IMR-90 (cell line): Measurements from ENCODE around the gene COL15A1. TPM values are rescaled to one million over a fixed set of nuclear protein-coding genes. Genes with fewer than 3 reads are reported as not detected.

Experiments used
- ATAC-seq: fragments of 200-7000 bp; cut with Tn5 transposase; 2 replicates; pipeline ENCODE4 v1.9.1; 2020; ENCODE audit warnings: low read depth, mild to moderate bottlenecking, moderate library complexity
- BruUV-seq: library from RNA; stranded (reverse); fragments of 400-500 nt; replicated peaks from 2 replicates; lab custom pipeline; 2021; lab: Mats Ljungman, UMichigan
- CTCF ChIA-PET: fragments of 300-600 bp; formaldehyde crosslinking; extraction: SDS; loops from one replicate; lab custom pipeline; 2021; ENCODE audit warnings: antibody characterized with exemption; lab: Yijun Ruan, JAX
- POLR2A ChIA-PET: fragments of 300-600 bp; sonication (Branson Sonifier 250); formaldehyde crosslinking; loops from one replicate; lab custom pipeline; 2022; ENCODE audit warnings: antibody characterized with exemption; ENCODE audit not compliant: unreplicated experiment; lab: Charles Lee
- DNase-seq: peaks from one replicate; pipeline ENCODE4 v3.0.0; 2013
- H2AFZ ChIP-seq: replicated peaks from 2 replicates; pipeline ENCODE3; 2013; ENCODE audit warnings: low read length, mild to moderate bottlenecking; ENCODE audit not compliant: poor library complexity
- H2AK5ac ChIP-seq: 2 replicates; pipeline ENCODE4 v1.6.1; 2013; ENCODE audit warnings: low read depth, low read length, inconsistent platforms
- H2AK9ac ChIP-seq: replicated peaks from 2 replicates; pipeline ENCODE3; 2013; ENCODE audit warnings: mild to moderate bottlenecking, low read depth, low read length, moderate library complexity; ENCODE audit not compliant: poor library complexity
- H2BK120ac ChIP-seq: 2 replicates; pipeline ENCODE4 v1.6.1; 2013; ENCODE audit warnings: low read depth, low read length, inconsistent platforms
- H2BK15ac ChIP-seq: 3 replicates; pipeline ENCODE4 v1.6.1; 2013; ENCODE audit warnings: low read depth, low read length, inconsistent platforms
- H2BK20ac ChIP-seq: 2 replicates; pipeline ENCODE4 v1.6.1; 2013; ENCODE audit warnings: low read depth, mild to moderate bottlenecking, inconsistent platforms, low read length, moderate library complexity
- H2BK5ac ChIP-seq: 2 replicates; pipeline ENCODE4 v1.6.1; 2013; ENCODE audit warnings: mild to moderate bottlenecking, low read depth, low read length, inconsistent platforms; ENCODE audit not compliant: poor library complexity, severe bottlenecking
- H3K14ac ChIP-seq: replicated peaks from 2 replicates; pipeline ENCODE4 v1.6.1; 2013; ENCODE audit warnings: low read depth, low read length, inconsistent platforms
- H3K18ac ChIP-seq: 2 replicates; pipeline ENCODE4 v1.6.1; 2013; ENCODE audit warnings: low read depth, low read length, control low read depth
- H3K23ac ChIP-seq: 2 replicates; pipeline ENCODE4 v1.6.1; 2013; ENCODE audit warnings: low read depth, low read length, inconsistent platforms
- H3K27ac ChIP-seq: 2 replicates; pipeline ENCODE4 v1.5.1; 2013; ENCODE audit warnings: mild to moderate bottlenecking, control low read depth, low read length; ENCODE audit not compliant: insufficient read depth
- H3K27me3 ChIP-seq: 2 replicates; pipeline ENCODE4 v1.6.1; 2013; ENCODE audit warnings: low read length; ENCODE audit not compliant: control insufficient read depth, insufficient read depth
- H3K36me3 ChIP-seq: 2 replicates; pipeline ENCODE4 v1.6.1; 2013; ENCODE audit warnings: low read length, mixed read lengths; ENCODE audit not compliant: control insufficient read depth, insufficient read depth
- H3K4ac ChIP-seq: 2 replicates; pipeline ENCODE4 v1.6.1; 2013; ENCODE audit warnings: low read depth, low read length, inconsistent platforms
- H3K4me1 ChIP-seq: 2 replicates; pipeline ENCODE4 v1.6.1; 2013; ENCODE audit warnings: low read length, mixed read lengths; ENCODE audit not compliant: control insufficient read depth, insufficient read depth
- H3K4me2 ChIP-seq: 2 replicates; pipeline ENCODE4 v1.6.1; 2013; ENCODE audit warnings: low read depth, mild to moderate bottlenecking, control low read depth, low read length, moderate library complexity
- H3K4me3 ChIP-seq: 2 replicates; pipeline ENCODE4 v1.5.1; 2013; ENCODE audit warnings: low read depth, mild to moderate bottlenecking, control low read depth, low read length, moderate library complexity; ENCODE audit not compliant: insufficient read depth
- H3K56ac ChIP-seq: 2 replicates; pipeline ENCODE4 v1.6.1; 2013; ENCODE audit warnings: low read length, inconsistent platforms; ENCODE audit not compliant: insufficient read depth; ENCODE audit errors: extremely low read depth
- H3K79me1 ChIP-seq, 2 experiments: 2 replicates each; pipeline ENCODE4 v1.6.1; 2013; ENCODE audit warnings: low read length in 2 of 2, inconsistent platforms in 1 of 2, low read depth in 1 of 2
- H3K9ac ChIP-seq: 2 replicates; pipeline ENCODE4 v1.6.1; 2013; ENCODE audit warnings: low read depth, low read length, control low read depth
- H3K9me1 ChIP-seq: 2 replicates; pipeline ENCODE4 v1.6.1; 2013; ENCODE audit warnings: low read length, inconsistent platforms; ENCODE audit not compliant: insufficient read depth
- H3K9me3 ChIP-seq: 2 replicates; pipeline ENCODE4 v1.6.1; 2013; ENCODE audit warnings: low read length; ENCODE audit not compliant: control insufficient read depth, insufficient read depth
- H4K20me1 ChIP-seq: 2 replicates; pipeline ENCODE4 v1.6.1; 2013; ENCODE audit warnings: low read length, inconsistent platforms; ENCODE audit not compliant: insufficient read depth
- H4K5ac ChIP-seq: 2 replicates; pipeline ENCODE4 v1.6.1; 2013; ENCODE audit warnings: mild to moderate bottlenecking, low read depth, low read length, control low read depth
- H4K8ac ChIP-seq, 2 experiments: 2 replicates each; pipeline ENCODE4 v1.6.1; 2013; ENCODE audit warnings: low read depth in 2 of 2, low read length in 2 of 2, control low read depth in 1 of 2, inconsistent platforms in 1 of 2
- H4K91ac ChIP-seq: 2 replicates; pipeline ENCODE4 v1.6.1; 2013; ENCODE audit warnings: low read depth, low read length, inconsistent platforms; ENCODE audit not compliant: insufficient read depth
- BHLHE40 ChIP-seq: fragments of 150-350 bp; IDR thresholded peaks from 2 replicates; pipeline ENCODE4 v1.6.1; 2016; ENCODE audit warnings: mild to moderate bottlenecking, low read depth, low read length
- CHD1 ChIP-seq: IDR thresholded peaks from 2 replicates; pipeline ENCODE4 v1.6.1; 2012; ENCODE audit warnings: low read depth, low read length, improper control_type of control experiment
- FOS ChIP-seq: fragments of 150-350 bp; IDR thresholded peaks from 2 replicates; pipeline ENCODE4 v1.6.1; 2016; ENCODE audit warnings: low read depth, low read length
- MAFK ChIP-seq: IDR thresholded peaks from 2 replicates; pipeline ENCODE4 v1.6.1; 2012; ENCODE audit warnings: low read depth, low read length, improper control_type of control experiment
- NFE2L2 ChIP-seq: fragments of 150-350 bp; IDR thresholded peaks from 2 replicates; pipeline ENCODE4 v1.6.1; 2016; ENCODE audit warnings: low read depth, mild to moderate bottlenecking, low read length
- RCOR1 ChIP-seq: IDR thresholded peaks from 2 replicates; pipeline ENCODE4 v1.6.1; 2012; ENCODE audit warnings: mild to moderate bottlenecking, low read length, improper control_type of control experiment; ENCODE audit not compliant: insufficient replicate concordance
- RFX5 ChIP-seq: IDR thresholded peaks from 2 replicates; pipeline ENCODE4 v1.8.0; 2012; ENCODE audit warnings: low read depth, mild to moderate bottlenecking, low read length, moderate library complexity
- SMC3 ChIP-seq: fragments of 150-350 bp; IDR thresholded peaks from 2 replicates; pipeline ENCODE4 v1.6.1; 2016; ENCODE audit warnings: low read depth, mild to moderate bottlenecking, antibody characterized with exemption, low read length, moderate library complexity
- WGBS, 2 experiments: methylation state at CpG; one replicate each; pipeline versions ENCODE4 v1.1.5 to v1.1.7; 2013; ENCODE audit warnings: missing lambda C conversion rate in 2 of 2; ENCODE audit not compliant: insufficient read length in 1 of 2; ENCODE audit errors: extremely low coverage in 2 of 2; 5-methylcytosine and 5-hydroxymethylcytosine counted together
- dilution Hi-C: fragments of 300-500 bp; cut with HindIII; formaldehyde crosslinking; loops from one replicate; pipeline ENCODE4 v1.14.3; 2018; ENCODE audit warnings: low sequenced_read_pairs; ENCODE audit not compliant: unreplicated experiment
- in situ Hi-C: fragments of 300-500 bp; cut with MboI; formaldehyde crosslinking; loops from 3 replicates; pipeline ENCODE4 v1.14.3; 2019; ENCODE audit warnings: low sequenced_read_pairs, inconsistent platforms, mixed read lengths
- intact Hi-C: fragments of 100-400 bp; cut with micrococcal nuclease; formaldehyde crosslinking; loops from 2 replicates; pipeline ENCODE4 v1.10.0; 2022
- polyA plus RNA-seq, 3 experiments: library from polyadenylated mRNA; depleted of rRNA; stranded (reverse); fragments of >200 nt; gene quantifications; 2 replicates each; pipeline ENCODE4 v1.2.3, GENCODE V29; 2012; ENCODE audit warnings: low replicate concordance in 1 of 3
- total RNA-seq: library from RNA; depleted of rRNA; stranded (reverse); fragments of >200 nt; gene quantifications from 2 replicates; pipeline ENCODE4 v1.2.3, GENCODE V29; 2012

Gene COL15A1
- total and polyA plus RNA-seq, 2 of the 4 experiments (the other 2 are of a cell fraction) = 2.2 to 3.7 TPM

GRCh38 chr9:98899408-98900056 lies 44.2 kb upstream of the COL15A1 start:
- Histone ChIP-seq H3K79me1 (no peaks in the 10 kb centered on the region), H3K4me3 (no peak overlapping the region), H3K9me1 (peaks cover 3% of the 10 kb centered on the region), H4K8ac (peak overlapping the region; percentile 5 to 79; a peak in 2 of 4 replicates), H2BK20ac (peak overlapping the region; percentile 77), H2AFZ (peak overlapping the region; percentile 4), H2BK15ac (peak overlapping the region; percentile 77), H4K5ac (peak overlapping the region; percentile 70), H3K4me1 (peaks cover 9% of the 10 kb centered on the region), H3K36me3 (no peaks in the 10 kb centered on the region), H3K14ac (peak overlapping the region; percentile 59), H3K9ac (peak overlapping the region; percentile 36), H4K20me1 (no peaks in the 10 kb centered on the region), H3K27ac (peak overlapping the region; percentile 89), H3K18ac (peak overlapping the region; percentile 94), H2BK120ac (peak overlapping the region; percentile 86), H3K4me2 (peak overlapping the region; percentile 67), H3K4ac (peak overlapping the region; percentile 79), H2AK5ac (peak overlapping the region; percentile 52; the same call in 1 of the 2 replicates), H4K91ac (peak overlapping the region; percentile 81), H3K27me3 (no peaks in the 10 kb centered on the region), H3K9me3 (peaks cover 4% of the 10 kb centered on the region; the same call in 1 of the 2 replicates), H3K23ac (peak overlapping the region; percentile 53), H2AK9ac (peak overlapping the region; percentile 13), H3K56ac (peak overlapping the region; percentile 17; the same call in 1 of the 2 replicates), H2BK5ac (peak overlapping the region; percentile 43)
- no TSS peak for BruUV-seq
- ChIA-PET CTCF (interaction anchor here (0.6 to 1.2 kb wide), 5 partner anchors 9 to 99 kb away, joined by 3 to 5 read pairs (median 3); no protein-coding TSS in a partner anchor), POLR2A (interaction anchor here (0.8 kb wide), 1 partner anchor 9 kb away, joined by 4 read pairs; no protein-coding TSS in a partner anchor)
- dilution Hi-C loops (no loop called here), in situ Hi-C loops (no loop called here), intact Hi-C loops (no loop called here)
- no peak for TF ChIP-seq RCOR1
- TF ChIP-seq BHLHE40 = no peak
- no peak for TF ChIP-seq FOS
- TF ChIP-seq NFE2L2 = no peak
- TF ChIP-seq CHD1 = no peak
- no peak for TF ChIP-seq SMC3
- TF ChIP-seq MAFK = no peak
- no peak for TF ChIP-seq RFX5
- DNase-seq (peak; percentile 91), ATAC-seq (peak; percentile 89)
- WGBS, 2 experiments = no CpG with 5 or more reads among the region's 4 CpGs
